MCF 10A (cell line): Measurements from ENCODE around the gene GATA6. TPM values are rescaled to one million over a fixed set of nuclear protein-coding genes. Genes with fewer than 3 reads are reported as not detected.

Experiments
- BruUV-seq: library from RNA; stranded (reverse); fragments of 400-500 nt; replicated peaks from 2 replicates; lab custom pipeline; 2021; lab: Mats Ljungman, UMichigan
- CTCF ChIA-PET: fragments of 300-600 bp; sonication (Branson Sonifier 250); formaldehyde crosslinking; extraction: SDS; loops from one replicate; lab custom pipeline; 2021; ENCODE audit warnings: antibody characterized with exemption, inconsistent platforms; lab: Yijun Ruan, JAX
- POLR2A ChIA-PET: fragments of 300-600, 350-650 bp; sonication (Branson Sonifier 250); formaldehyde crosslinking; extraction: SDS; loops from one replicate; lab custom pipeline; 2020; ENCODE audit warnings: antibody characterized with exemption, inconsistent platforms; lab: Yijun Ruan, JAX
- DNase-seq: peaks from one replicate; pipeline ENCODE4 v3.0.0-alpha.2; 2018; ENCODE audit not compliant: unreplicated experiment
- H3K27ac Mint-ChIP-seq: one replicate; pipeline ENCODE4 v1.8.0; 2022; ENCODE audit warnings: mild to moderate bottlenecking, low read depth, mixed read lengths; ENCODE audit not compliant: unreplicated experiment
- H3K27me3 Mint-ChIP-seq: one replicate; pipeline ENCODE4 v1.8.0; 2022; ENCODE audit warnings: mixed read lengths; ENCODE audit not compliant: insufficient read depth, unreplicated experiment
- H3K36me3 Mint-ChIP-seq: one replicate; pipeline ENCODE4 v1.8.0; 2022; ENCODE audit warnings: mild to moderate bottlenecking, moderate library complexity, mixed read lengths; ENCODE audit not compliant: insufficient read depth, unreplicated experiment
- H3K4me1 Mint-ChIP-seq: one replicate; pipeline ENCODE4 v1.8.0; 2022; ENCODE audit warnings: mixed read lengths; ENCODE audit not compliant: insufficient read depth, unreplicated experiment
- H3K4me3 Mint-ChIP-seq: one replicate; pipeline ENCODE4 v1.8.0; 2022; ENCODE audit warnings: mild to moderate bottlenecking, moderate library complexity, mixed read lengths; ENCODE audit not compliant: unreplicated experiment
- H3K9me3 Mint-ChIP-seq: one replicate; pipeline ENCODE4 v1.8.0; 2022; ENCODE audit warnings: mixed read lengths; ENCODE audit not compliant: unreplicated experiment
- intact Hi-C: fragments of 100-400 bp; cut with micrococcal nuclease; formaldehyde crosslinking; loops from 2 replicates; pipeline ENCODE4 v1.14.1; 2022
- total RNA-seq: library from RNA; stranded (reverse); gene quantifications from 2 replicates; pipeline ENCODE4 v1.2.3, GENCODE V29; 2022
- TF ChIP-seq, protein P1 (sequence below): fragments of 200-600 bp; IDR thresholded peaks from one replicate; pipeline ENCODE4 v1.8.0; 2022; ENCODE audit warnings: antibody characterized with exemption, mild to moderate bottlenecking; ENCODE audit not compliant: unreplicated experiment

GATA6 gene
- total RNA-seq, 1 experiment from 2014 or later, result 6.7 TPM

DNA sequence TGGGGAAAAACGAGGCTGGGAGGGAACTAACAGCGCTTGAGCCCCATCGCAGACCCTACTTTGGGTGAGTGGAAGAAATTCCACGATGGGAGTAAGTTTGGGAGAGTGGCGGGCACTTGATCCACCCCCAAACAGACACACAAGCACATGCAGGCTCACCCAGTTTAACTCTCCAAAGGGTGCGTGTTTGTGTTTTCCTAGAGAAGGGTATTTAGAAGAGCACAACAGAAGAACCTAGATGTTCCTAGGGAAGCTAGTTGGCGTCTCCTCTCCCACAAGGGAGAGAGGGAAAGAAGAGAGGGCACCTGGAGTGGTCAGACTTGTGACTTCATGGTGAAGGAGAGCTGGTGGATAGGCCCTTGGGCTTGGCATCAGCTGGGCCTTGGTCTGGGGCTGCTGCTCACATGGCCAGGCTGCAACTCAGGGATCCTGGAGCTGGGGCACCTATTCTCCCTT is 3.2 kb downstream of the GATA6 start:
- Mint-ChIP-seq H3K36me3 (peaks cover 14% of the 10 kb centered on the region), H3K4me1 (peaks cover 6% of the 10 kb centered on the region), H3K27ac (no peak overlapping the region), H3K27me3 (no peaks in the 10 kb centered on the region), H3K9me3 (no peaks in the 10 kb centered on the region), H3K4me3 (no peak overlapping the region)
- DNase-seq, result no peak
- TSS peak; percentile 1 for BruUV-seq
- POLR2A ChIA-PET, result no interaction called here
- intact Hi-C loops, result no loop called here
- TF ChIP-seq, protein P1, sequence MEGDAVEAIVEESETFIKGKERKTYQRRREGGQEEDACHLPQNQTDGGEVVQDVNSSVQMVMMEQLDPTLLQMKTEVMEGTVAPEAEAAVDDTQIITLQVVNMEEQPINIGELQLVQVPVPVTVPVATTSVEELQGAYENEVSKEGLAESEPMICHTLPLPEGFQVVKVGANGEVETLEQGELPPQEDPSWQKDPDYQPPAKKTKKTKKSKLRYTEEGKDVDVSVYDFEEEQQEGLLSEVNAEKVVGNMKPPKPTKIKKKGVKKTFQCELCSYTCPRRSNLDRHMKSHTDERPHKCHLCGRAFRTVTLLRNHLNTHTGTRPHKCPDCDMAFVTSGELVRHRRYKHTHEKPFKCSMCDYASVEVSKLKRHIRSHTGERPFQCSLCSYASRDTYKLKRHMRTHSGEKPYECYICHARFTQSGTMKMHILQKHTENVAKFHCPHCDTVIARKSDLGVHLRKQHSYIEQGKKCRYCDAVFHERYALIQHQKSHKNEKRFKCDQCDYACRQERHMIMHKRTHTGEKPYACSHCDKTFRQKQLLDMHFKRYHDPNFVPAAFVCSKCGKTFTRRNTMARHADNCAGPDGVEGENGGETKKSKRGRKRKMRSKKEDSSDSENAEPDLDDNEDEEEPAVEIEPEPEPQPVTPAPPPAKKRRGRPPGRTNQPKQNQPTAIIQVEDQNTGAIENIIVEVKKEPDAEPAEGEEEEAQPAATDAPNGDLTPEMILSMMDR, result no peak
- CTCF ChIA-PET, result interaction anchor here (0.7 kb wide), 1 partner anchor 256 kb away, joined by 3 read pairs; no protein-coding TSS in a partner anchor

DNA sequence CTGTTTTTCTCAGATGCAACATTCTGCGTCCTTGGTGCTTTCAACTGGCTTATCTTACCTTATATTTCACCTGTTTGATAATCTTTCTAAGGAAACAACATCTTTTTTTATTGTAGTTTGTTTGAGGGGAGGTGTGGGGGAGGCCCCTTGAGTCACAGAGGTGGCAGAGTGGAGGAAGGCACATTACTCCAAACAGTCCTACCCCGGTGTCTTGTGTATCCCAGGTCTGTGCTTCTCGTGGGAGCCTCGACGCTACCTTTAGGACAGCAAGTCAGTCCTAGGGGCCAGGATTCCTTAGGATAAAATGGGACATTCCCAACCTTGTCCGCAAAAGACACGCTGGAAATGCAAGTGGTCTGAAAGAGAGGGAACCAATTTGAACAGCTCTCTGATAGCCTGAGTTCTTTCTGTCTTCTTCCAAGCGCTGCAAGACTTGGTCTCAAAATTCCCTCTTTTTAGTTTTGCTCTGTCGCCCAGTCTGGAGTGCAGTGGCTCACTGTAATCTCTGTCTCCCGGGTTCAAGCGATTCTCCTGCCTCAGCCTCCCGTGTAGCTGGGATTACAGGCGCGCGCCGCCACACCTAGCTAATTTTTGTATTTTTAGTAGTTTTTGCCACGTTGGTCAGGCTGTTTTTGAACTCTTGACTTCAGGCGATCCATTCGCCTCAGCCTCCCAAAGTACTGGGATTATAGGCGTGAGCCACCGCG is 4.0 kb downstream of the GATA6 start:
- intact Hi-C loops, result no loop called here
- TF ChIP-seq, protein P1, result no peak
- no TSS peak for BruUV-seq

DNA sequence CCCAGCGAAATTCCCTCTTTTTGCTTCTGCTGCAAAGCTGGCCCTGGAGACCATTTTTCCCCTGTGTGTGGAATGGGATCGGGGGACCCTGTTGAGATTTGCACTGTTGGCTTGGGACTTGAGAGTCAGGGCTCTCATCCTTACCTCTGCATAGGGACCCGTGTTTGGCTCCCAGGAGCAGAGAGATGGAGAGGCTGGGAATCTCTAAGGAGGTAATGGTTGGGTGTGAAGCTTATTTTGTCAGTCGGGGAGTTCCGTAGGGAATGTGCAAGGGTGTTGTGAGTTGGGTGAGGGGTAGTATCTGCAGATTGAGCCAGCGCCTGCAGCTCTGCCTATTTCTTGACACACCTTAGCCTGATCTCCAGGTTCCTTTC is 4.5 kb downstream of the GATA6 start:
- intact Hi-C loops, result no loop called here
- no peaks in the 10 kb centered on the region for H3K9me3 Mint-ChIP-seq
- no peak for DNase-seq
- TF ChIP-seq, protein P1, result no peak
- H3K4me3 Mint-ChIP-seq, result no peak overlapping the region
- no peak overlapping the region for H3K27ac Mint-ChIP-seq
- H3K4me1 Mint-ChIP-seq, result peaks cover 6% of the 10 kb centered on the region
- POLR2A ChIA-PET, result interaction anchor here (0.8 to 1.5 kb wide), 2 partner anchors 10 to 25 kb away, joined by 3 to 4 read pairs; no protein-coding TSS in a partner anchor
- no peaks in the 10 kb centered on the region for H3K27me3 Mint-ChIP-seq
- peaks cover 18% of the 10 kb centered on the region for H3K36me3 Mint-ChIP-seq
- CTCF ChIA-PET, result interaction anchor here (0.6 to 1.5 kb wide), 4 partner anchors 11 to 260 kb away, joined by 3 to 4 read pairs (median 3); no protein-coding TSS in a partner anchor
- BruUV-seq, result no TSS peak

More for the DNA sequence above, 4.0 kb downstream of the GATA6 start:
- no peak overlapping the region for H3K27ac Mint-ChIP-seq
- no peak overlapping the region for H3K4me3 Mint-ChIP-seq
- H3K36me3 Mint-ChIP-seq, result peaks cover 18% of the 10 kb centered on the region
- H3K9me3 Mint-ChIP-seq, result no peaks in the 10 kb centered on the region
- peaks cover 6% of the 10 kb centered on the region for H3K4me1 Mint-ChIP-seq
- DNase-seq, result no peak
- POLR2A ChIA-PET, result interaction anchor here (0.8 kb wide), 1 partner anchor 50 kb away, joined by 3 read pairs; no protein-coding TSS in a partner anchor
- CTCF ChIA-PET, result interaction anchor here (0.6 to 1.5 kb wide), 5 partner anchors 11 to 261 kb away, joined by 3 read pairs; no protein-coding TSS in a partner anchor
- H3K27me3 Mint-ChIP-seq, result no peaks in the 10 kb centered on the region

DNA sequence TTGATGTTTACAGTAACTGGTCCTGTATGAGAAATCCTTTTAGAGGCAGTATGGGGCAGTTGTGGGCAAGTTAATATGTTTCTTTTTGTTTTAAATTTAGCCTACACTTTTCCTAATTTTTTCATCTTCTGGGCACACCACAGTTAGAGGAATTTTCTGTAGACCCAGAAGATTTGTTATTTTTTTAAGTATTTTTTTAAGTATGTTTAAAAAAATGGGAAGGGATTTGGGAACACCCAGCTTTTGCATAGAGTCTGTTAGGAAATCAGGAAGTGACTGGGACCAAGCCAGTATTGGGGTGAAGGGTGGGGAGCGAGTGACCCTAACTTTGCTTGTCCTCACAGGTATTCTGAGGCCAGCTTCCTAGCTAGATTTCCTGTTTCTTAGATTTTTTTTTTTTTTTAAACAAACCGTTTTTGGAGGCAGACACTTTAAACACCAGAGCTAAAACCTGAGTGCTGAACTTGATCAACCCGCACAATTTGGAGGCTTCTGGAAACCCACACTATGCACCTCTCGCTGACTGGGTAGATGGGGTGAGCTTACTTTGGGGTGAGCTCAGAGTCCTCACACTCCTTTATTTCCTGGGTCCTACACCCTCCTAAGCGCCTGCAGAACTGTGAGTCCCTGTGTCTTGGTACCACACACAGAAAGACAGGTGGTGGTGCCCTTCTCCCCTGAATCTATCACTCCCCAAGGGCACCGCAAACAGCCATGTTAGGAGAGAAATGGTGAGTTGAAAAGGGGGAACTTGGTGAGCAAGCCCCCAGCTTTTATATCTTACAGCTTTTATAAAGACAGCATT is 5.2 kb downstream of the GATA6 start:
- POLR2A ChIA-PET, result interaction anchor here (0.6 to 1.5 kb wide), 4 partner anchors 9 to 386 kb away, joined by 3 to 4 read pairs (median 4); no protein-coding TSS in a partner anchor
- no TSS peak for BruUV-seq
- no peak overlapping the region for H3K4me3 Mint-ChIP-seq

More for the DNA sequence above, 5.2 kb downstream of the GATA6 start:
- TF ChIP-seq, protein P1, result no peak
- Mint-ChIP-seq H3K27me3 (no peaks in the 10 kb centered on the region), H3K27ac (no peak overlapping the region), H3K36me3 (peaks cover 18% of the 10 kb centered on the region), H3K9me3 (no peaks in the 10 kb centered on the region), H3K4me1 (peaks cover 6% of the 10 kb centered on the region)
- DNase-seq, result no peak
- CTCF ChIA-PET, result interaction anchor here (0.5 to 1.5 kb wide), 7 partner anchors 10 to 1238 kb away, joined by 3 to 5 read pairs (median 3); no protein-coding TSS in a partner anchor
- intact Hi-C loops, result no loop called here
